M059J (cell line): ENCODE data around the gene BTBD7. TPM values are rescaled to one million over a fixed set of nuclear protein-coding genes. Genes with fewer than 3 reads are reported as not detected.

Experiments used
- DNase-seq: peaks from one replicate; pipeline ENCODE4 v3.0.0-alpha.2; 2012; ENCODE audit warnings: low read depth
- total RNA-seq: library from RNA; depleted of rRNA; stranded (reverse); fragments of >200 nt; shearing (Covaris generic); gene quantifications from 2 replicates; pipeline ENCODE4 v1.2.3, GENCODE V29; 2014; rRNA removed

BTBD7 gene
- total RNA-seq, 1 experiment from 2014 or later = 9.4 TPM

GRCh38 chr14:93200553-93200952, 132.3 kb downstream of the BTBD7 start:
- DNase-seq = no peak

- DNase-seq = no peak
Measured at GRCh38 chr14:93199031-93199430, 133.8 kb downstream of the BTBD7 start.

GRCh38 chr14:93195316-93195999, 137.4 kb downstream of the BTBD7 start:
- no peak for DNase-seq

Other genes with a start within 250 kb of the BTBD7 start
- gene ITPK1, start 217.1 kb downstream of the BTBD7 start, total RNA-seq = 5.6 and 10.2 TPM in 2 replicates
- gene MOAP1, start 148.1 kb downstream of the BTBD7 start, total RNA-seq = 9.8 and 10.9 TPM in 2 replicates
- gene LYSET, start 147.7 kb downstream of the BTBD7 start, total RNA-seq = 8.2 and 11.6 TPM in 2 replicates
- gene GON7, start 126.0 kb downstream of the BTBD7 start, total RNA-seq = 11.4 and 23.5 TPM in 2 replicates
- 29.7 and 48.2 TPM in 2 replicates for gene UBR7, start 125.8 kb downstream of the BTBD7 start, total RNA-seq
- gene COX8C, start 14.1 kb upstream of the BTBD7 start, total RNA-seq = not detected in 2 replicates
- not detected in 2 replicates for gene UNC79, start 97.9 kb upstream of the BTBD7 start, total RNA-seq